K562 (cell line): ENCODE results near the gene GCH1.

Experiments
- ARID4B ChIP-seq: sonication (generic); formaldehyde crosslinking; IDR thresholded peaks from 2 replicates; pipeline ENCODE4 v1.8.0; 2022; ENCODE audit warnings: mild to moderate bottlenecking, missing genetic modification reagents
- DLX4 ChIP-seq: fragments of 250-450 bp; sonication (Bioruptor Pico); IDR thresholded peaks from 2 replicates; pipeline ENCODE4 v1.6.1; 2021; ENCODE audit warnings: mild to moderate bottlenecking
- HDGF ChIP-seq: fragments of 450-650 bp; IDR thresholded peaks from 2 replicates; pipeline ENCODE4 v1.6.1; 2016
- POLR2A ChIP-seq: fragments of 450-650 bp; conservative IDR thresholded peaks from 2 replicates; pipeline ENCODE4 v1.6.1; 2016
- XRCC5 ChIP-seq: fragments of 200-400 bp; formaldehyde crosslinking; IDR thresholded peaks from 2 replicates; pipeline ENCODE4 v1.6.1; 2017; ENCODE audit warnings: low read depth, mild to moderate bottlenecking, low read length
- YY1 ChIP-seq, 3 experiments: IDR thresholded peaks; 2 replicates each; pipeline ENCODE4 v1.6.1; 2011; ENCODE audit warnings: low read length in 2 of 3, mild to moderate bottlenecking in 2 of 3, moderate library complexity in 2 of 3, borderline replicate concordance in 1 of 3, control low read depth in 1 of 3, low read depth in 1 of 3; ENCODE audit not compliant: insufficient read depth in 3 of 3, insufficient replicate concordance in 2 of 3, control insufficient read depth in 1 of 3, insufficient read length in 1 of 3; ENCODE audit errors: extremely low read depth in 1 of 3
- ZFP36 ChIP-seq: fragments of 150-350 bp; IDR thresholded peaks from 2 replicates; pipeline ENCODE4 v1.6.1; 2018; ENCODE audit warnings: low read length, low read depth; ENCODE audit not compliant: partially characterized antibody
- ZNF274 ChIP-seq: IDR thresholded peaks from 2 replicates; pipeline ENCODE4 v1.6.1; 2011; ENCODE audit warnings: low read depth, mild to moderate bottlenecking, low read length, moderate library complexity, borderline replicate concordance

GRCh38 chr14:54836231-54836630 lies 66.4 kb downstream of the GCH1 start:
- TF ChIP-seq HDGF (no peak), DLX4 (no peak), ZFP36 (no peak), ARID4B (no peak), POLR2A (no peak), XRCC5 (no peak), ZNF274 (no peak), YY1 (IDR thresholded peaks at IDR 0.05; ENCODE audit: borderline replicate concordance in 1 of 3, control insufficient read depth in 1 of 3, extremely low read depth in 1 of 3, insufficient read depth in 3 of 3, insufficient read length in 1 of 3, insufficient replicate concordance in 2 of 3, low read depth in 1 of 3, low read length in 2 of 3) (no peak)
